ENCODE measurements around the gene EPM2A. TPM values are rescaled to one million over a fixed set of nuclear protein-coding genes. Genes with fewer than 3 reads are reported as not detected.

EPM2A gene
- total RNA-seq, 1 donor = 11.6 TPM

- no peak overlapping the region for H3K4me3 ChIP-seq (ENCODE audit: insufficient read depth, low read length)
- no peaks in the 10 kb centered on the region for H4K20me1 ChIP-seq (ENCODE audit: insufficient read depth, low read length)
- no peaks in the 10 kb centered on the region for H3K9me3 ChIP-seq (ENCODE audit: low read depth, low read length)
- H3K4me2 ChIP-seq (ENCODE audit: insufficient read depth, low read length) = no peak overlapping the region
- no peaks in the 10 kb centered on the region for H3K27me3 ChIP-seq (ENCODE audit: insufficient read depth, low read length)
- no peak for DNase-seq (ENCODE audit: insufficient read length, low spot score, missing footprints)
- H2AFZ ChIP-seq (ENCODE audit: low read length) = no peak overlapping the region
- H3K4me1 ChIP-seq (ENCODE audit: insufficient read depth, low read length) = peaks cover 16% of the 10 kb centered on the region
- TF ChIP-seq, protein P1, sequence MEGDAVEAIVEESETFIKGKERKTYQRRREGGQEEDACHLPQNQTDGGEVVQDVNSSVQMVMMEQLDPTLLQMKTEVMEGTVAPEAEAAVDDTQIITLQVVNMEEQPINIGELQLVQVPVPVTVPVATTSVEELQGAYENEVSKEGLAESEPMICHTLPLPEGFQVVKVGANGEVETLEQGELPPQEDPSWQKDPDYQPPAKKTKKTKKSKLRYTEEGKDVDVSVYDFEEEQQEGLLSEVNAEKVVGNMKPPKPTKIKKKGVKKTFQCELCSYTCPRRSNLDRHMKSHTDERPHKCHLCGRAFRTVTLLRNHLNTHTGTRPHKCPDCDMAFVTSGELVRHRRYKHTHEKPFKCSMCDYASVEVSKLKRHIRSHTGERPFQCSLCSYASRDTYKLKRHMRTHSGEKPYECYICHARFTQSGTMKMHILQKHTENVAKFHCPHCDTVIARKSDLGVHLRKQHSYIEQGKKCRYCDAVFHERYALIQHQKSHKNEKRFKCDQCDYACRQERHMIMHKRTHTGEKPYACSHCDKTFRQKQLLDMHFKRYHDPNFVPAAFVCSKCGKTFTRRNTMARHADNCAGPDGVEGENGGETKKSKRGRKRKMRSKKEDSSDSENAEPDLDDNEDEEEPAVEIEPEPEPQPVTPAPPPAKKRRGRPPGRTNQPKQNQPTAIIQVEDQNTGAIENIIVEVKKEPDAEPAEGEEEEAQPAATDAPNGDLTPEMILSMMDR (IDR thresholded peaks at IDR 0.05; ENCODE audit: extremely low read depth, low read depth, low read length) = no peak
- H3K27ac ChIP-seq (ENCODE audit: low read depth, low read length) = no peak overlapping the region
- no peaks in the 10 kb centered on the region for H3K79me2 ChIP-seq (ENCODE audit: insufficient read depth, low read length)
- H3K36me3 ChIP-seq (ENCODE audit: insufficient read depth, low read length) = no peaks in the 10 kb centered on the region
Measured at GRCh38 chr6:145733207-145733606, 2.1 kb downstream of the EPM2A start.

- Histone ChIP-seq H4K20me1 (ENCODE audit: insufficient read depth, low read length) (no peaks in the 10 kb centered on the region), H3K4me3 (ENCODE audit: insufficient read depth, low read length) (no peak overlapping the region), H3K79me2 (ENCODE audit: insufficient read depth, low read length) (no peaks in the 10 kb centered on the region), H3K27ac (ENCODE audit: low read depth, low read length) (no peak overlapping the region), H3K4me1 (ENCODE audit: insufficient read depth, low read length) (peaks cover 10% of the 10 kb centered on the region), H2AFZ (ENCODE audit: low read length) (no peak overlapping the region), H3K9me3 (ENCODE audit: low read depth, low read length) (no peaks in the 10 kb centered on the region), H3K27me3 (ENCODE audit: insufficient read depth, low read length) (no peaks in the 10 kb centered on the region), H3K36me3 (ENCODE audit: insufficient read depth, low read length) (no peaks in the 10 kb centered on the region), H3K4me2 (ENCODE audit: insufficient read depth, low read length) (no peak overlapping the region)
- DNase-seq (ENCODE audit: insufficient read length, low spot score, missing footprints) = no peak
- TF ChIP-seq, protein P1 (IDR thresholded peaks at IDR 0.05; ENCODE audit: extremely low read depth, low read depth, low read length) = no peak
Measured at GRCh38 chr6:145731447-145731846, 3.9 kb downstream of the EPM2A start.

DNA sequence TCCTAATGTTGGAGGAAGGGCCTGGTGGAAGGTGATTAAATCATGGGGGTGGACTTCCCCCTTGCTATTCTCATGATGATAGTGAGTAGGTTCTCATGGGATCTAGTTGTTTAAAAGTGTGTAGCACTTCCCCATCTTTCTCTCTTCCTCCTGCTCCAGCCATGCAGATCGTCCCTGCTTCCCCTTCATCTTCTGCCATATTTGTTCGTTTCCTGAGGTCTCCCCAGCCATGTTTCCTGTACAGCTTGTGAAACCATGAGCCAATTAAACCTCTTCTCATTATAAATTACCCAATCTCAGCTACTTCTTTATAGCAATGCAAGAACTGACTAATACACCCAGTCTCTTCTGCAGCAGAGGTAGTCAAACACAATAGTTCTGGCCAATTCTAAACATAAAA, 5.4 kb downstream of the EPM2A start:
- H3K36me3 ChIP-seq (ENCODE audit: insufficient read depth, low read length) = no peaks in the 10 kb centered on the region
- H3K4me1 ChIP-seq (ENCODE audit: insufficient read depth, low read length) = peaks cover 4% of the 10 kb centered on the region
- no peak overlapping the region for H3K27ac ChIP-seq (ENCODE audit: low read depth, low read length)
- H3K4me2 ChIP-seq (ENCODE audit: insufficient read depth, low read length) = no peak overlapping the region
- H3K4me3 ChIP-seq (ENCODE audit: insufficient read depth, low read length) = no peak overlapping the region
- no peaks in the 10 kb centered on the region for H3K27me3 ChIP-seq (ENCODE audit: insufficient read depth, low read length)
- TF ChIP-seq, protein P1 (IDR thresholded peaks at IDR 0.05; ENCODE audit: extremely low read depth, low read depth, low read length) = no peak
- no peaks in the 10 kb centered on the region for H3K79me2 ChIP-seq (ENCODE audit: insufficient read depth, low read length)
- no peaks in the 10 kb centered on the region for H4K20me1 ChIP-seq (ENCODE audit: insufficient read depth, low read length)
- H2AFZ ChIP-seq (ENCODE audit: low read length) = no peak overlapping the region
- DNase-seq (ENCODE audit: insufficient read length, low spot score, missing footprints) = no peak
- H3K9me3 ChIP-seq (ENCODE audit: low read depth, low read length) = no peaks in the 10 kb centered on the region

- no peaks in the 10 kb centered on the region for H3K36me3 ChIP-seq (ENCODE audit: insufficient read depth, low read length)
- no peak overlapping the region for H3K4me2 ChIP-seq (ENCODE audit: insufficient read depth, low read length)
- peaks cover under 1% of the 10 kb centered on the region for H3K4me1 ChIP-seq (ENCODE audit: insufficient read depth, low read length)
- DNase-seq (ENCODE audit: insufficient read length, low spot score, missing footprints) = no peak
- TF ChIP-seq, protein P1 (IDR thresholded peaks at IDR 0.05; ENCODE audit: extremely low read depth, low read depth, low read length) = no peak
- no peaks in the 10 kb centered on the region for H3K79me2 ChIP-seq (ENCODE audit: insufficient read depth, low read length)
- H4K20me1 ChIP-seq (ENCODE audit: insufficient read depth, low read length) = no peaks in the 10 kb centered on the region
- H3K9me3 ChIP-seq (ENCODE audit: low read depth, low read length) = no peaks in the 10 kb centered on the region
- H3K27ac ChIP-seq (ENCODE audit: low read depth, low read length) = no peak overlapping the region
- no peak overlapping the region for H2AFZ ChIP-seq (ENCODE audit: low read length)
- H3K27me3 ChIP-seq (ENCODE audit: insufficient read depth, low read length) = no peaks in the 10 kb centered on the region
- no peak overlapping the region for H3K4me3 ChIP-seq (ENCODE audit: insufficient read depth, low read length)
Measured at GRCh38 chr6:145728444-145729385, 6.6 kb downstream of the EPM2A start.

Measured in osteoblast (primary cell).